CD14-positive monocyte (primary cell): ENCODE data around the gene DGUOK. TPM values are rescaled to one million over a fixed set of nuclear protein-coding genes. Genes with fewer than 3 reads are reported as not detected.

ENCODE experiments used
- DNase-seq, 3 donors: peaks; one replicate each; pipeline ENCODE4 v3.0.0-alpha.2; 2011 to 2022
- H2AFZ ChIP-seq: 2 replicates; pipeline ENCODE4 v1.6.0; 2012; ENCODE audit warnings: mild to moderate bottlenecking, low read depth, low read length, inconsistent platforms; ENCODE audit not compliant: insufficient read depth, poor library complexity, severe bottlenecking
- H3K27ac ChIP-seq, 2 donors: 1 replicate in 1 of 2; 2 replicates in 1 of 2; pipeline ENCODE4 v1.5.1; 2012 to 2013; ENCODE audit warnings: low read length in 2 of 2, control low read depth in 1 of 2, inconsistent platforms in 1 of 2, low read depth in 1 of 2, mild to moderate bottlenecking in 1 of 2
- H3K27me3 ChIP-seq, 2 donors: one replicate each; pipeline versions ENCODE4 v1.6.0 to v1.6.1; 2011 to 2013; ENCODE audit warnings: low read length in 2 of 2; ENCODE audit not compliant: control insufficient read depth in 2 of 2, insufficient read depth in 2 of 2
- H3K36me3 ChIP-seq, 2 donors: replicated peaks in 1 of 2; 1 replicate in 1 of 2; 2 replicates in 1 of 2; pipeline versions ENCODE4 v1.5.1 to v1.6.1; 2012 to 2013; ENCODE audit warnings: low read length in 2 of 2, control low read depth in 1 of 2, inconsistent platforms in 1 of 2, mild to moderate bottlenecking in 1 of 2; ENCODE audit not compliant: insufficient read depth in 2 of 2, control insufficient read depth in 1 of 2
- H3K4me1 ChIP-seq, 2 donors: 1 replicate in 1 of 2; 2 replicates in 1 of 2; pipeline versions ENCODE4 v1.5.1 to v1.6.1; 2012 to 2013; ENCODE audit warnings: low read length in 2 of 2, control low read depth in 1 of 2, inconsistent platforms in 1 of 2, mild to moderate bottlenecking in 1 of 2, moderate library complexity in 1 of 2; ENCODE audit not compliant: insufficient read depth in 2 of 2, control insufficient read depth in 1 of 2
- H3K4me2 ChIP-seq: replicated peaks from 2 replicates; pipeline ENCODE3; 2012; ENCODE audit warnings: low read length, moderate library complexity, mild to moderate bottlenecking; ENCODE audit not compliant: poor library complexity, severe bottlenecking; ENCODE audit errors: extremely low read depth
- H3K4me3 ChIP-seq, 3 experiments: fragments of 200-600 bp in 1 of 3; sonication (generic) in 1 of 3; replicated peaks in 1 of 3; 1 replicate in 2 of 3; 2 replicates in 1 of 3; pipeline ENCODE4 v1.5.1; 2011 to 2013; ENCODE audit warnings: low read length in 3 of 3, mild to moderate bottlenecking in 3 of 3, control low read depth in 2 of 3, low read depth in 2 of 3, inconsistent platforms in 1 of 3, moderate library complexity in 1 of 3
- H3K79me2 ChIP-seq: 2 replicates; pipeline ENCODE4 v1.6.0; 2012; ENCODE audit warnings: mild to moderate bottlenecking, control low read depth, inconsistent platforms, low read length, moderate library complexity; ENCODE audit not compliant: insufficient read depth
- H3K9ac ChIP-seq: 2 replicates; pipeline ENCODE4 v1.6.0; 2017; ENCODE audit warnings: low read length, mild to moderate bottlenecking; ENCODE audit not compliant: insufficient read depth, poor library complexity, severe bottlenecking
- H3K9me3 ChIP-seq, 2 donors: replicated peaks in 1 of 2; 1 replicate in 1 of 2; 2 replicates in 1 of 2; pipeline versions ENCODE4 v1.5.1 to v1.6.1; 2012 to 2013; ENCODE audit warnings: low read length in 2 of 2, control low read depth in 1 of 2; ENCODE audit not compliant: control insufficient read depth in 1 of 2, insufficient read depth in 1 of 2
- H4K20me1 ChIP-seq: 2 replicates; pipeline ENCODE4 v1.6.0; 2012; ENCODE audit warnings: mild to moderate bottlenecking, low read length, control low read depth, moderate library complexity; ENCODE audit not compliant: insufficient read depth
- H3K27ac Mint-ChIP-seq, 7 donors: one replicate each; pipeline ENCODE4 v1.8.0; 2020; ENCODE audit warnings: mild to moderate bottlenecking in 7 of 7, mixed read lengths in 7 of 7, moderate library complexity in 6 of 7, inconsistent platforms in 2 of 7
- H3K27me3 Mint-ChIP-seq, 3 donors: one replicate each; pipeline ENCODE4 v1.8.0; 2021 to 2022; ENCODE audit warnings: low read depth in 3 of 3, mild to moderate bottlenecking in 3 of 3, mixed read lengths in 3 of 3, moderate library complexity in 3 of 3, inconsistent platforms in 1 of 3
- H3K36me3 Mint-ChIP-seq, 2 donors: one replicate each; pipeline ENCODE4 v1.8.0; 2020; ENCODE audit warnings: mixed read lengths in 2 of 2, inconsistent platforms in 1 of 2, mild to moderate bottlenecking in 1 of 2
- H3K4me1 Mint-ChIP-seq: one replicate; pipeline ENCODE4 v1.8.0; 2020; ENCODE audit warnings: mild to moderate bottlenecking, mixed read lengths
- H3K4me3 Mint-ChIP-seq, 2 donors: one replicate each; pipeline ENCODE4 v1.8.0; 2020; ENCODE audit warnings: mild to moderate bottlenecking in 2 of 2, mixed read lengths in 2 of 2, moderate library complexity in 1 of 2
- H3K9me3 Mint-ChIP-seq, 7 donors: one replicate each; pipeline ENCODE4 v1.8.0; 2020 to 2022; ENCODE audit warnings: mixed read lengths in 7 of 7, mild to moderate bottlenecking in 6 of 7, moderate library complexity in 6 of 7, inconsistent platforms in 2 of 7
- WGBS: methylation state at CpG from one replicate; pipeline ENCODE4 v1.1.5; 2013; ENCODE audit warnings: missing lambda C conversion rate; ENCODE audit not compliant: insufficient coverage; 5-methylcytosine and 5-hydroxymethylcytosine counted together
- intact Hi-C, 2 donors: fragments of 100-400 bp; cut with micrococcal nuclease; formaldehyde crosslinking; loops; one replicate each; pipeline versions ENCODE4 v1.15.0 to v1.15.1; 2023
- polyA plus RNA-seq, 3 donors: library from polyadenylated mRNA; depleted of rRNA in 1 of 3; unstranded in 2 of 3; stranded (reverse) in 1 of 3; fragments of 300-500 nt in 2 of 3; fragments of >200 nt in 1 of 3; fragmentation: Illumina TruSeq in 2 of 3; gene quantifications; 1 replicate in 2 of 3; 2 replicates in 1 of 3; pipeline ENCODE4 v1.2.3, GENCODE V29; 2012 to 2021
- TF ChIP-seq, protein P1 (sequence below): fragments of 200-600 bp; IDR thresholded peaks from one replicate; pipeline ENCODE4 v1.8.0; 2022; ENCODE audit warnings: antibody characterized with exemption, mild to moderate bottlenecking

The DGUOK gene
- polyA plus RNA-seq, 3 donors = 62.9 to 129 (median 123) TPM

DNA sequence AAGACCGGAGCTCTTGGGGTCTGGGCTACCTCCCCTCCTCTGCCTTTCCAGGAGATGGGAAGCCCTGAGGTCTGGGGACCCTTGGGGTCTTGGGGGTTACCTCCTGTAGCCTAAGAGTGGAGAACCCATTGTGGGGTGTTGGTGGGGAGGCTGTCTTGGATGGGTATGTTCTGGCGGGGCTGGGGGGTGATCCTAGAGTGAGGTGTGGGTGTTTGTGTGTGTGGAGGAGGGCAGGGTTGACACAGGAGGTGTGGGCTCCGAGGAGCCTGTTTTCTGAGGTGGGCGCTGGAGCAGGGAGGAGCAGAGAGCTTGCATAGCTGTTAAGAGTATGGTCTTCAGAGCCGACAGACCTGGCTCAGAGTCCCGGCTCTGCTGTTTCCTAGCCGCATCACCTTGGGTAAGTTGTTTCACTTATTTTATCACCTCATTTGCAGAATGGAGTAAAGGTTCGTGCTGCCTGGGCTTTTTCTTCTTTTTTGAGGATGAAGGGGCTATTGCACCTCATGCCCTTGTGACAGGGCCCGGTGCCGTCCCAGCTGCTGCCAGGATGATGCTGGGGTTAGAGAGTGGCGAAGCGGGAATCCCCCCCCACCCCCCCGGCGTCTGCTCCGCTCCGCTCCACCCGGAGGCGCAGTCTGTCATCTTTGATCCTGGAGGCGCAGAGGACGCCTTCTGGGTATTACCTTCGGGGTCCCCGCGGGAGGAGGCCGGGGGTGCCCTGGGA, 75.3 kb downstream of the DGUOK start:
- Histone ChIP-seq H3K27ac (no peak overlapping the region), H3K4me3 (peak overlapping the region in 2 of 3 experiments; percentile 25 to 60), H3K9ac (no peak overlapping the region), H3K79me2 (peaks cover 99% of the 10 kb centered on the region), H3K4me2 (peak overlapping the region; percentile 66), H3K4me1 (peaks cover 26 to 40% of the 10 kb centered on the region in 2 donors), H3K27me3 (no peaks in the 10 kb centered on the region), H4K20me1 (peaks cover 99% of the 10 kb centered on the region), H3K36me3 (peaks cover 24 to 63% of the 10 kb centered on the region in 2 donors), H2AFZ (no peak overlapping the region), H3K9me3 (no peaks in the 10 kb centered on the region)
- 13% methylated on average over 12 of the region's 24 CpGs for WGBS
- TF ChIP-seq, protein P1, sequence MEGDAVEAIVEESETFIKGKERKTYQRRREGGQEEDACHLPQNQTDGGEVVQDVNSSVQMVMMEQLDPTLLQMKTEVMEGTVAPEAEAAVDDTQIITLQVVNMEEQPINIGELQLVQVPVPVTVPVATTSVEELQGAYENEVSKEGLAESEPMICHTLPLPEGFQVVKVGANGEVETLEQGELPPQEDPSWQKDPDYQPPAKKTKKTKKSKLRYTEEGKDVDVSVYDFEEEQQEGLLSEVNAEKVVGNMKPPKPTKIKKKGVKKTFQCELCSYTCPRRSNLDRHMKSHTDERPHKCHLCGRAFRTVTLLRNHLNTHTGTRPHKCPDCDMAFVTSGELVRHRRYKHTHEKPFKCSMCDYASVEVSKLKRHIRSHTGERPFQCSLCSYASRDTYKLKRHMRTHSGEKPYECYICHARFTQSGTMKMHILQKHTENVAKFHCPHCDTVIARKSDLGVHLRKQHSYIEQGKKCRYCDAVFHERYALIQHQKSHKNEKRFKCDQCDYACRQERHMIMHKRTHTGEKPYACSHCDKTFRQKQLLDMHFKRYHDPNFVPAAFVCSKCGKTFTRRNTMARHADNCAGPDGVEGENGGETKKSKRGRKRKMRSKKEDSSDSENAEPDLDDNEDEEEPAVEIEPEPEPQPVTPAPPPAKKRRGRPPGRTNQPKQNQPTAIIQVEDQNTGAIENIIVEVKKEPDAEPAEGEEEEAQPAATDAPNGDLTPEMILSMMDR = peak; percentile 8
- H3K36me3 Mint-ChIP-seq = peaks cover 49 to 70% of the 10 kb centered on the region in 2 donors
- H3K4me1 Mint-ChIP-seq = peaks cover 78% of the 10 kb centered on the region
- peaks cover 1 to 3% (median 3%) of the 10 kb centered on the region in 3 donors for H3K27me3 Mint-ChIP-seq
- H3K27ac Mint-ChIP-seq = peak overlapping the region in 6 of 7 donors; percentile 50 to 75 (median 57)
- H3K9me3 Mint-ChIP-seq = no peaks in the 10 kb centered on the region
- peak in 1 of 3 donors; percentile 63 for DNase-seq
- intact Hi-C loops = loop anchor here in 1 of 2 donors (10.0 kb wide), 1 partner anchor 73 kb away; no protein-coding TSS in a partner anchor
- H3K4me3 Mint-ChIP-seq = peak overlapping the region; percentile 78 to 79

DNA sequence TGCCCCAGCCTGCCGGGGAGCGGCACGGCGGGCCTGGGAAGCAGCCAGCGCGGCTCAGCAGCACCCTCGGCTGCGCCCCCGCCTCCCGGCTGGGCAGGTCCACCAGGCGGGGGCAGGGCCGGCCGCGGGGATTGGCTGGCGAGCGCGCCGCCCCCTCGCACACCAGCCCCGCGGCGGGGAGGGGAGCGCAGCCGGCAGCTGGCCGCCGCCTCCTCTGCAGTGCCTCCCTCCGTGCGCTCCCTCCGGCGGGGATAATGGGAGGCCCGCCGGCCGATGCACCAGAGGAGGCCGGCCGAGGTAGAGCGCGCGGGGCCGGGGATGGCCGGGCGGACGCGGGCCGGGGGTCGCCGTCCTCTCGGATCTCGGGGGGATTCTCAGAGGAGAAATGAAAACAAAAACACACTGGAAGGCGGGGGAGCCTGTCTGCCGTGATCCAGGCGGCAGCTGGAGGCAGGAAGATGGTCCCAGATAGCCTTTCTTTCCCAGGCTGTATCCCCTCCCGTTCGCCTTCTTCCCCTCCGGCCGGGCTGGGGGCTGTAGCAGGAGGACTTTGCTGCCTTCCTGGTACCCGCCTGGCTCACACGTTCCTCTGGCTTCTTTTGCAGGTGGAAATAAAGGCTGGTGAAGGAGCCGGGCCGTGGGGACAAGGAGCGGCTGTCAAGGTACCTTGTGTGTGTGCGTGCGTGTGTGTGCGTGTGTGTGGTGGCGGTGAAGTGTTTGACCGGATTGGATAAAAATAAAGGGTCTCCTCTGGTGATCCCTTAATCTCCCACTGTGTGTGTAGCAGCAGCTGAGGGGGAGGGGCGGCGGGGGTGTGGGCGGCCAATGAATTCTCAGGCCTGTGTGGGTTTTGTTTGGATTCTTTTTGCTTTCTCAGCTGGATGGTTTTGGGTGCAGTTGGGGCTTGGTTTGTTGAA, 76.1 kb downstream of the DGUOK start:
- no peaks in the 10 kb centered on the region for H3K9me3 ChIP-seq
- TF ChIP-seq, protein P1 = no peak
- 6% methylated on average over 53 of the region's 68 CpGs for WGBS
- peak overlapping the region; percentile 66 for H3K4me2 ChIP-seq
- peak overlapping the region in 2 of 3 experiments; percentile 25 to 60 for H3K4me3 ChIP-seq
- H2AFZ ChIP-seq = no peak overlapping the region
- H4K20me1 ChIP-seq = peaks cover 99% of the 10 kb centered on the region
- H3K36me3 Mint-ChIP-seq = peaks cover 43 to 69% of the 10 kb centered on the region in 2 donors
- H3K27me3 ChIP-seq = no peaks in the 10 kb centered on the region
- H3K4me1 Mint-ChIP-seq = peaks cover 75% of the 10 kb centered on the region
- H3K79me2 ChIP-seq = peaks cover 99% of the 10 kb centered on the region
- peaks cover 1 to 3% (median 1%) of the 10 kb centered on the region in 3 donors for H3K27me3 Mint-ChIP-seq
- peaks cover 22 to 63% of the 10 kb centered on the region in 2 donors for H3K36me3 ChIP-seq
- H3K9me3 Mint-ChIP-seq = no peaks in the 10 kb centered on the region
- peak overlapping the region in 2 of 7 donors; percentile 76 to 82 for H3K27ac Mint-ChIP-seq
- intact Hi-C loops = loop anchor here in 1 of 2 donors (10.0 kb wide), 1 partner anchor 72 kb away; no protein-coding TSS in a partner anchor
- peaks cover 26 to 40% of the 10 kb centered on the region in 2 donors for H3K4me1 ChIP-seq
- DNase-seq = peak; percentile 36 to 56 (median 43)
- H3K4me3 Mint-ChIP-seq = peak overlapping the region; percentile 78
- H3K27ac ChIP-seq = no peak overlapping the region
- H3K9ac ChIP-seq = peak overlapping the region; percentile 22
